Neutrophil (primary cell): Measurements from ENCODE around the gene SLC26A9.

Experiments
- H3K27ac ChIP-seq: fragments of 200-600 bp; sonication (generic); 2 replicates; pipeline ENCODE4 v1.5.1; 2016; ENCODE audit warnings: mild to moderate bottlenecking, moderate library complexity
- H3K27me3 ChIP-seq: fragments of 200-600 bp; sonication (generic); 2 replicates; pipeline ENCODE4 v1.6.0; 2016; ENCODE audit warnings: mild to moderate bottlenecking
- H3K36me3 ChIP-seq: fragments of 200-600 bp; sonication (generic); 2 replicates; pipeline ENCODE4 v1.5.1; 2017
- H3K4me1 ChIP-seq, 2 experiments: fragments of 200-600 bp in 1 of 2; sonication (generic) in 1 of 2; 1 replicate in 1 of 2; 2 replicates in 1 of 2; pipeline versions ENCODE4 v1.5.1 to v1.6.1; 2013 to 2016; ENCODE audit warnings: low read depth in 1 of 2, low read length in 1 of 2, mild to moderate bottlenecking in 1 of 2, moderate library complexity in 1 of 2; ENCODE audit not compliant: control insufficient read depth in 1 of 2, insufficient read depth in 1 of 2
- H3K4me3 ChIP-seq, 2 experiments: fragments of 200-600 bp in 1 of 2; sonication (generic) in 1 of 2; 1 replicate in 1 of 2; 2 replicates in 1 of 2; pipeline ENCODE4 v1.5.1; 2013 to 2016; ENCODE audit warnings: low read depth in 1 of 2, low read length in 1 of 2, mild to moderate bottlenecking in 1 of 2, moderate library complexity in 1 of 2
- H3K9me3 ChIP-seq: fragments of 200-600 bp; sonication (generic); 2 replicates; pipeline ENCODE4 v1.5.1; 2016
- TF ChIP-seq, protein P1 (sequence below): fragments of 200-600 bp; sonication (generic); IDR thresholded peaks from 2 replicates; pipeline ENCODE4 v1.5.1; 2016; ENCODE audit warnings: antibody characterized with exemption

The SLC26A9 gene

DNA sequence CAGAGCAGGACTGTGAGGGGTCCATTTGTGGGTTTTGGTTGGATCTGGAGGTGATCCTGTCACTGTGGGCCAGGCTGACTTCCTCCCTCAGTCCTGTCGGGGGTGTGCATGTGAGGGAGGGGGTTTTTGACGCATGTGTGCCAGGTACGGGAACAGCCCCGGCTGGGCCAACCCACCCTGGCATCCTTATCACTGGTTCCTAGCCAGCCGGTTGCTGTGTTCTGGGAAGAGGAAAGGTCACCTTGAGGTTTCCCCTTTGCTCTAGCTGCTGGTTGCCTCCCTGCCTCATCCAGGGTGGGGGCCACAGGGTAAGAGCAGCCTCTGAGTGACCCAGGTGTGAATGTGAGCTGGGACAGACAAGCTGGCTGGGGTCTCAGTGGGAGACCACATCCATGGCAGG is 2.5 kb downstream of the SLC26A9 start:
- H3K4me1 ChIP-seq = no peaks in the 10 kb centered on the region
- H3K36me3 ChIP-seq = no peaks in the 10 kb centered on the region
- TF ChIP-seq, protein P1, sequence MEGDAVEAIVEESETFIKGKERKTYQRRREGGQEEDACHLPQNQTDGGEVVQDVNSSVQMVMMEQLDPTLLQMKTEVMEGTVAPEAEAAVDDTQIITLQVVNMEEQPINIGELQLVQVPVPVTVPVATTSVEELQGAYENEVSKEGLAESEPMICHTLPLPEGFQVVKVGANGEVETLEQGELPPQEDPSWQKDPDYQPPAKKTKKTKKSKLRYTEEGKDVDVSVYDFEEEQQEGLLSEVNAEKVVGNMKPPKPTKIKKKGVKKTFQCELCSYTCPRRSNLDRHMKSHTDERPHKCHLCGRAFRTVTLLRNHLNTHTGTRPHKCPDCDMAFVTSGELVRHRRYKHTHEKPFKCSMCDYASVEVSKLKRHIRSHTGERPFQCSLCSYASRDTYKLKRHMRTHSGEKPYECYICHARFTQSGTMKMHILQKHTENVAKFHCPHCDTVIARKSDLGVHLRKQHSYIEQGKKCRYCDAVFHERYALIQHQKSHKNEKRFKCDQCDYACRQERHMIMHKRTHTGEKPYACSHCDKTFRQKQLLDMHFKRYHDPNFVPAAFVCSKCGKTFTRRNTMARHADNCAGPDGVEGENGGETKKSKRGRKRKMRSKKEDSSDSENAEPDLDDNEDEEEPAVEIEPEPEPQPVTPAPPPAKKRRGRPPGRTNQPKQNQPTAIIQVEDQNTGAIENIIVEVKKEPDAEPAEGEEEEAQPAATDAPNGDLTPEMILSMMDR = no peak
- H3K9me3 ChIP-seq = no peaks in the 10 kb centered on the region
- H3K27ac ChIP-seq = no peak overlapping the region
- H3K27me3 ChIP-seq = peaks cover 53% of the 10 kb centered on the region
- H3K4me3 ChIP-seq = no peak overlapping the region

DNA sequence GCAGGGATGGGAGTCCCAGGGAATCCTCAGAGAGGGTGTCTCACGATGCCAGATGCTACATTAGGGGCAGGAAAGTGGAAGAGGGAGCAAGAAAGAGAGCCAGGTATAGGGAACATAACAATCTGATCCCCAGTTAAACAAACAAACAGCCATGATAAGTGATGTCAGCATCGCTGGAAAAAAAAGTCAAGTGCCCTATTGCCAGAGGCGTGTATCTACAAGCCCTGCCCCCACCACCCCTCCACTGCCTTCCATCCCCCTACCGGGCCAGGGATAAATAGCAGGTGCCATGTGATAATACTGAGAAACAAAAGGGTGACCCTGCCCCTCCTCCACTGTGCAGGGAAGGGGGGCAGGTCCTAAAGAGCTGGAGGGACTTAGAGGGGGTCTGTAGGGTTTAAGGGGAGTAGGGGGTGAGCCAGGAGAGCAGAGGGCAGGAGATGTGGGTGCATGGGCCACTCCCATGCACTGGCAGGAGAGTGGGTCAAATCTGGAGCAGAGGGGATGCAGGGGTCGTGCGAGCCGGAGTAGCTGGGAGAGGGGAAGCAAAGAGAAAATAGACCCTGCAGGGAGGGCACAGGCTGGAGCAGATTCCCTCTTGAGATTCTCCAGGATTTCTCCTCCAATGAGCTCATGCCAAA is 3.4 kb downstream of the SLC26A9 start:
- H3K4me1 ChIP-seq = no peaks in the 10 kb centered on the region
- no peak overlapping the region for H3K4me3 ChIP-seq
- H3K27me3 ChIP-seq = peaks cover 44% of the 10 kb centered on the region
- no peaks in the 10 kb centered on the region for H3K9me3 ChIP-seq
- no peak overlapping the region for H3K27ac ChIP-seq
- H3K36me3 ChIP-seq = no peaks in the 10 kb centered on the region
- TF ChIP-seq, protein P1 = no peak

DNA sequence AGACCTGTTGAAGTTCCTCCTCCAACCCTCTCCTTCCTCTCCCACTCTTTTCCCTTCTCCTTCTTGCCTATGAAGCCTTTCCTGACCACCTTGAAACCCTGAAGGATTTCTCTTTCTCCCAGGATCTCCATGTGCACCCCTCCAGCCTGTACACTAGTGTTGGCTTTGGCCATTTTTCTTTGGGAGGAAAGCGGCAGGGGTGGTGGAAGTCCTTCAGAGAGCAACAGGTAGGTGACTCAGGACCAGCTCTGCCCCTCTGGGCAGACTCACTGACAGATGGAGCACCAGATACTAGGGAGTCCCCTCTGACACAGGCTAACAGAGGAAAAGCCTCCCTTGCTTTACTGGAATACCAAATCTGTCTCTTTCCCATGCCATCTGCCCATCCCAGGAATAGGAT is 4.6 kb downstream of the SLC26A9 start:
- Histone ChIP-seq H3K27me3 (peaks cover 33% of the 10 kb centered on the region), H3K4me3 (no peak overlapping the region), H3K4me1 (no peaks in the 10 kb centered on the region), H3K27ac (no peak overlapping the region), H3K36me3 (no peaks in the 10 kb centered on the region), H3K9me3 (no peaks in the 10 kb centered on the region)
- TF ChIP-seq, protein P1 = no peak

DNA sequence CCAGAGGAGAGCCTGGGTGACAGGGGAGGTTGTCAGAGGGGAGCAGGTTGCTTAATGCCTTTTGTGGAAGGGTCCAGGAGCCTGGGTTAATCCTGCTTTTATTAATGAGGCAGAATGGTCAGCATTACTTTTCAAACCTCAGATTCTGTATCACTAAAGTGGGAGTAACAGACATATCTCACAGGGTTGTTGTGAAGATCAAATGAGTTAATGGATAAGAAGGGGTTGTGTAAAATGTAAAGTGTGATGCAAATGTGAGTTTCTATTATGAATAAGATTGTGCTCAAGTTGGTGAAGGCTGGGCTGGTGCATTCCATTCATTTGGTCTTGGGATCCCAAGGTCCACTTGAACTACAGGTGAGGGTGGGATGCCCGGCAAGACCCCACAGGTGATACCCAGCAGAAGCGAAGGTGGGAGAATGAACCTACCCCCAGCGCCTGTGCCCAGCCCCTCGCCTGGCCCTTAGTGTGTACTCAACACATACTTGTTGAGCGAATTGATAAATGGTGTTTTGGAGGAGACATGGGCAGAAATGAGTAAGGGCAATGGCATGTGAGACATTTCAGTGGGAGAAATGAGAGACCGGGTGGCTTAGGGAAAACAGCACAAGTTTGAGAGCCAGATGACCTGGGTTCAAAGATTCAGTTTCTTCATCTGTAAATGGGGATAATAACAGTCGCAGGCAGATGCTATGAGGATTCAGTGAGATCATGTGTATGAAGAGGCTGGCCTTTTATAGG is 6.2 kb downstream of the SLC26A9 start:
- no peaks in the 10 kb centered on the region for H3K36me3 ChIP-seq
- H3K27ac ChIP-seq = no peak overlapping the region
- TF ChIP-seq, protein P1 = no peak
- peaks cover 20% of the 10 kb centered on the region for H3K27me3 ChIP-seq
- H3K9me3 ChIP-seq = no peaks in the 10 kb centered on the region
- no peak overlapping the region for H3K4me3 ChIP-seq
- no peaks in the 10 kb centered on the region for H3K4me1 ChIP-seq

DNA sequence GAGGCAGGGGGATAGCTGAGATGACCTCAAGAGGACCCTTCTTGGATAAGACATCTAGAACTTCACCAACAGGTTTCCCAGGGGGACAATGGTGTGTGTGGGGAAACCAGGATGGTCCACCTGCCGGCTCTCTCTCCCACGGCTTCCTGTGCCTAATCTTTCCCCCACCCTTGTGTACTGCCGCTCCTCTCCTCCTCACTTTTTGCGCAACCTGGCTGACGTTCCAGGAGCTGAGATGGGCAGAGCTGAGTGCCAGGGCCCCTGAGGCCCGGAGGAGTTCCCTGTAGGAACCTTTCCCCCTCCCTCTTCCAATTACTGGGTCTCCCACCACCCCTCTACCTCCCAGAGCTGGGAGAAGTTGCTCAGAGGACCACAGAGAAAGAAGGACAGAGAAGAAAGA is 6.9 kb downstream of the SLC26A9 start:
- H3K36me3 ChIP-seq = no peaks in the 10 kb centered on the region
- no peaks in the 10 kb centered on the region for H3K4me1 ChIP-seq
- H3K9me3 ChIP-seq = no peaks in the 10 kb centered on the region
- no peak overlapping the region for H3K4me3 ChIP-seq
- no peak overlapping the region for H3K27ac ChIP-seq
- peaks cover 16% of the 10 kb centered on the region for H3K27me3 ChIP-seq
- TF ChIP-seq, protein P1 = no peak
